A673 (cell line): ENCODE measurements around the gene VPS4B. TPM values are rescaled to one million over a fixed set of nuclear protein-coding genes. Genes with fewer than 3 reads are reported as not detected.

Experiments
- BruUV-seq: library from RNA; stranded (reverse); fragments of 400-500 nt; replicated peaks from 2 replicates; lab custom pipeline; 2021; lab: Mats Ljungman, UMichigan
- CTCF ChIA-PET: fragments of 300-600 bp; sonication (Branson Sonifier 250); formaldehyde crosslinking; loops from one replicate; lab custom pipeline; 2022; ENCODE audit warnings: antibody characterized with exemption; lab: Charles Lee
- POLR2A ChIA-PET: fragments of 300-600 bp; sonication (Branson Sonifier 250); formaldehyde crosslinking; loops from one replicate; lab custom pipeline; 2022; ENCODE audit warnings: antibody characterized with exemption; ENCODE audit not compliant: low non-redundant PET; lab: Charles Lee
- DNase-seq: peaks from one replicate; pipeline ENCODE4 v3.0.0-alpha.2; 2015; ENCODE audit warnings: low spot score
- H3K27ac ChIP-seq: fragments of 200-600 bp; sonication (generic); 2 replicates; pipeline ENCODE4 v1.5.1; 2016; ENCODE audit warnings: mixed run types, low read depth, mild to moderate bottlenecking, mixed read lengths, antibody characterized with exemption, low read length; ENCODE audit not compliant: poor library complexity, severe bottlenecking
- H3K27me3 ChIP-seq: fragments of 200-600 bp; sonication (generic); replicated peaks from 2 replicates; pipeline ENCODE4 v1.6.1; 2017; ENCODE audit warnings: mixed run types, low read depth, mild to moderate bottlenecking, mixed read lengths, antibody characterized with exemption, low read length; ENCODE audit not compliant: insufficient read depth, poor library complexity
- H3K36me3 ChIP-seq: fragments of 200-600 bp; sonication (generic); 2 replicates; pipeline ENCODE4 v1.6.1; 2016; ENCODE audit warnings: mixed run types, mild to moderate bottlenecking, mixed read lengths, antibody characterized with exemption, low read length; ENCODE audit not compliant: insufficient read depth, poor library complexity, severe bottlenecking
- H3K4me1 ChIP-seq: fragments of 200-600 bp; sonication (generic); 2 replicates; pipeline ENCODE4 v1.6.1; 2017; ENCODE audit warnings: mixed run types, mild to moderate bottlenecking, mixed read lengths, antibody characterized with exemption, low read length; ENCODE audit not compliant: insufficient read depth, poor library complexity, severe bottlenecking
- H3K4me3 ChIP-seq: fragments of 200-600 bp; sonication (generic); 2 replicates; pipeline ENCODE4 v1.5.1; 2016; ENCODE audit warnings: low read depth, mixed run types, mild to moderate bottlenecking, mixed read lengths, low read length; ENCODE audit not compliant: poor library complexity, severe bottlenecking
- H3K9me3 ChIP-seq: fragments of 200-600 bp; sonication (generic); 2 replicates; pipeline ENCODE4 v1.6.1; 2016; ENCODE audit warnings: mixed run types, low read depth, mild to moderate bottlenecking, mixed read lengths, antibody characterized with exemption, low read length; ENCODE audit not compliant: poor library complexity, severe bottlenecking
- EZH2 ChIP-seq: fragments of 200-600 bp; sonication (generic); IDR thresholded peaks from 2 replicates; pipeline ENCODE4 v1.6.1; 2017; ENCODE audit warnings: borderline replicate concordance, low read depth, mild to moderate bottlenecking, mixed read lengths, antibody characterized with exemption, low read length; ENCODE audit not compliant: poor library complexity, severe bottlenecking
- intact Hi-C: fragments of 100-400 bp; cut with micrococcal nuclease; formaldehyde crosslinking; loops from one replicate; pipeline ENCODE4 v1.10.0; 2022; ENCODE audit not compliant: unreplicated experiment
- total RNA-seq: library from RNA; stranded (reverse); gene quantifications from 2 replicates; pipeline ENCODE4 v1.2.3, GENCODE V29; 2021
- TF ChIP-seq, protein P1 (sequence below): fragments of 300-800, 200-600 bp; sonication (generic); conservative IDR thresholded peaks from 2 replicates; pipeline ENCODE4 v1.5.1; 2017; ENCODE audit warnings: low read depth, mild to moderate bottlenecking, antibody characterized with exemption, low read length, moderate library complexity, mixed read lengths

The VPS4B gene
- total RNA-seq, 1 experiment from 2014 or later: 94.8 TPM

DNA sequence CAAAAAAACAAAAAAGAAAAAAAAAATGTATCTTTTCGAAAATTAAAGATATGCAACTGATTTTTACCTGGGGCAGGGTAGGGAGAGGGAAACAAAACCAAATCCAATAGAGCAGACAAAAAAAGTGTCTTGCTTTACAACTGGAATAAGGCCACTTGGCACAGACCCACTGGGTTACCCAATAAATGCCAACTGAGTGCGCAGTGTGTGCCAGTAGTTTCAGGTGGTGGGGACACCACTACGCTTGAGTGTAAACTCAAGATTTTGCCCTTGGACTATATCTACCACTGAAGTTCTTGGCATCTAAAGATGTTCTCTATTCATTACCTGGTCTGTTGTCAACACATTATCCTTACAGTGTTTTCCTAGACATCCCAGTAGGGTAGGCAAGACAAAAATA is 16.3 kb downstream of the VPS4B start:
- POLR2A ChIA-PET: no interaction called here
- Histone ChIP-seq H3K36me3 (peaks cover 79% of the 10 kb centered on the region), H3K9me3 (no peaks in the 10 kb centered on the region), H3K4me1 (peaks cover 9% of the 10 kb centered on the region), H3K27ac (no peak overlapping the region), H3K27me3 (no peaks in the 10 kb centered on the region), H3K4me3 (no peak overlapping the region)
- TF ChIP-seq EZH2: no peak
- TF ChIP-seq, protein P1, sequence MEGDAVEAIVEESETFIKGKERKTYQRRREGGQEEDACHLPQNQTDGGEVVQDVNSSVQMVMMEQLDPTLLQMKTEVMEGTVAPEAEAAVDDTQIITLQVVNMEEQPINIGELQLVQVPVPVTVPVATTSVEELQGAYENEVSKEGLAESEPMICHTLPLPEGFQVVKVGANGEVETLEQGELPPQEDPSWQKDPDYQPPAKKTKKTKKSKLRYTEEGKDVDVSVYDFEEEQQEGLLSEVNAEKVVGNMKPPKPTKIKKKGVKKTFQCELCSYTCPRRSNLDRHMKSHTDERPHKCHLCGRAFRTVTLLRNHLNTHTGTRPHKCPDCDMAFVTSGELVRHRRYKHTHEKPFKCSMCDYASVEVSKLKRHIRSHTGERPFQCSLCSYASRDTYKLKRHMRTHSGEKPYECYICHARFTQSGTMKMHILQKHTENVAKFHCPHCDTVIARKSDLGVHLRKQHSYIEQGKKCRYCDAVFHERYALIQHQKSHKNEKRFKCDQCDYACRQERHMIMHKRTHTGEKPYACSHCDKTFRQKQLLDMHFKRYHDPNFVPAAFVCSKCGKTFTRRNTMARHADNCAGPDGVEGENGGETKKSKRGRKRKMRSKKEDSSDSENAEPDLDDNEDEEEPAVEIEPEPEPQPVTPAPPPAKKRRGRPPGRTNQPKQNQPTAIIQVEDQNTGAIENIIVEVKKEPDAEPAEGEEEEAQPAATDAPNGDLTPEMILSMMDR: no peak
- CTCF ChIA-PET: no interaction called here
- intact Hi-C loops: no loop called here
- no peak for DNase-seq
- no TSS peak for BruUV-seq

DNA sequence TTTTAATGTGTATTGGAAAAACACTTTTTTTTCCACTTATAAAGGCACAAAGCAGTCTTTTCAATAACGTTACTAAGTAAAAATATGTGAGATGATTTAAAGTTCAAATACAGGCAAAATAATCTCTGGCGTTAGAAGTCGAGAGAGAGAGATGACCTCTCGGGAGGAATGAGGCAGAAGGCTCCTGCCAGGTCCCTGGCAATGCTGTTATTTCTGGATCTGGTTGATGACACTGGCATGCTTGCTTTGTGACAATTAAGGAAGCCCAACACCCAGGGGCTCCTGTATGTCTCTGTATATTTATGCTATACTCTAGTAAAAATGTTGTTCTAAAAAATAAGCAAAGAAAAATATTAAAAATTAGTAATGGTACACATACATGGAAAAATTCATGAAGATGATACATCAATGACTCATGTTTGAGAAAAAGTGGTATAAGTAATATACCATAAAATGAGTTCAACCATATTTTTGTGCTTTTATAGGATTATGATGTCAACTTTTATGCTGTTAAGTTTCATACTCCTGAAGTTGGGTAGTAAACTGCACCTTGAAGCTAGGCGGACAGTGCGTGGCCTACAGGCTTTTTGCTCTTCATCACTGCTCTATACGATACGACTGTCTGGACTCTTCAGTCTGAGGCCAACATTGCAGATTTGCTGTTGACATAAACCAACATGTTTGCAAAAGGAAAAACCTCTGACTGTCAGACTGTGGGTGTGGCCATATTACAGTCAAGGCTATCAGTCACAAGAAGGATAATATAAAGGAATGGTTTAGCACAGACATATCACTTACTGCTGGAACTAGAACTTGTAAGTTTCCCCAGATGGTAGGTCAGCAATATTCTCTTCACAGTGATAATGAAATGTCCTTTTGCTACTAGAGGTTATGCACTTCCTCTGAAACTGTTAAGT is 19.8 kb downstream of the VPS4B start:
- no peak for DNase-seq
- POLR2A ChIA-PET: no interaction called here
- Histone ChIP-seq H3K36me3 (peaks cover 80% of the 10 kb centered on the region), H3K27me3 (no peaks in the 10 kb centered on the region), H3K4me1 (no peaks in the 10 kb centered on the region), H3K4me3 (no peak overlapping the region), H3K27ac (no peak overlapping the region), H3K9me3 (no peaks in the 10 kb centered on the region)
- CTCF ChIA-PET: no interaction called here
- intact Hi-C loops: no loop called here
- TF ChIP-seq EZH2: no peak
- TF ChIP-seq, protein P1: no peak
- BruUV-seq: no TSS peak

DNA sequence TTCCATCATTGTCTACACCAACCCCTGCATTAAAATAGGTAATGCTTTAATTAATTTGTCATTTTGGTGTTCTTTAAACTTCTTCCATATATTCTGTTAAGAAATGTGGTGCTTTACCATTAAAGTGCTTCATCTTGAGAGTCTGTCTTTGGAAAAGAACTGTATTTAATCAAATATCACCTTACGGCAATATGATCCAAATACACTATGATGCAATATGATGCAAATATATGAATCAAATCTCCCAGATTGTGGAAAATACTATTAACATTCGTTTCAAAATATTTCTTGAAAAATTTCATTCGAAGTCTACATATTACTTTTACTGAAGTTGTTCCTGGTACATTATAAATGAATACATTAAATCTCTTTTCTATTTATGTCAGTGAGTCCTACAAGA is 23.0 kb downstream of the VPS4B start:
- Histone ChIP-seq H3K27ac (no peak overlapping the region), H3K9me3 (no peaks in the 10 kb centered on the region), H3K27me3 (no peaks in the 10 kb centered on the region), H3K36me3 (peaks cover 98% of the 10 kb centered on the region), H3K4me3 (no peak overlapping the region), H3K4me1 (no peaks in the 10 kb centered on the region)
- ChIA-PET CTCF (no interaction called here), POLR2A (interaction anchor here (0.6 kb wide), 1 partner anchor 19 kb away, joined by 4 read pairs; no protein-coding TSS in a partner anchor)
- no TSS peak for BruUV-seq
- no peak for TF ChIP-seq EZH2
- TF ChIP-seq, protein P1: no peak
- no peak for DNase-seq
- intact Hi-C loops: no loop called here
